Esophagus (tissue), 2 donors: ENCODE results near the gene MIEF2. TPM values are rescaled to one million over a fixed set of nuclear protein-coding genes. Genes with fewer than 3 reads are reported as not detected.

Source experiments
- H3K27ac ChIP-seq, 2 donors: one replicate each; pipeline ENCODE4 v1.5.1; 2013; ENCODE audit warnings: low read depth in 2 of 2, mild to moderate bottlenecking in 2 of 2, inconsistent platforms in 1 of 2, low read length in 1 of 2, moderate library complexity in 1 of 2
- H3K27me3 ChIP-seq, 2 donors: one replicate each; pipeline ENCODE4 v1.6.1; 2013; ENCODE audit warnings: low read length in 2 of 2, control low read depth in 1 of 2, mild to moderate bottlenecking in 1 of 2; ENCODE audit not compliant: insufficient read depth in 2 of 2, control insufficient read depth in 1 of 2
- H3K36me3 ChIP-seq, 2 donors: one replicate each; pipeline ENCODE4 v1.6.1; 2013; ENCODE audit warnings: low read length in 1 of 2; ENCODE audit not compliant: control insufficient read depth in 2 of 2, insufficient read depth in 2 of 2
- H3K4me1 ChIP-seq, 2 donors: one replicate each; pipeline ENCODE4 v1.6.1; 2013; ENCODE audit warnings: low read length in 1 of 2; ENCODE audit not compliant: control insufficient read depth in 2 of 2, insufficient read depth in 2 of 2
- H3K4me3 ChIP-seq, 2 donors: one replicate each; pipeline ENCODE4 v1.5.1; 2013; ENCODE audit warnings: low read length in 2 of 2, mild to moderate bottlenecking in 2 of 2, low read depth in 1 of 2, moderate library complexity in 1 of 2
- H3K9me3 ChIP-seq, 2 donors: one replicate each; pipeline ENCODE4 v1.6.1; 2013; ENCODE audit warnings: mild to moderate bottlenecking in 2 of 2, low read depth in 1 of 2, low read length in 1 of 2, moderate library complexity in 1 of 2; ENCODE audit not compliant: control insufficient read depth in 2 of 2, insufficient read depth in 1 of 2
- WGBS, 2 donors: extraction: QIAGEN DNeasy Blood & Tissue Kit; methylation state at CpG; one replicate each; pipeline ENCODE4 v1.1.7; 2013; 5-methylcytosine and 5-hydroxymethylcytosine counted together
- polyA plus RNA-seq, 2 donors: library from polyadenylated mRNA; stranded (reverse); fragments of 200-250 nt; gene quantifications; one replicate each; pipeline ENCODE4 v1.2.3, GENCODE V29; 2013
- donor health status: healthy with polysubstance abuse.
- donor health status: Bipolar disorder and iron deficiency.

MIEF2 gene
- polyA plus RNA-seq, 2 donors, result 7.6 to 11.4 TPM

DNA sequence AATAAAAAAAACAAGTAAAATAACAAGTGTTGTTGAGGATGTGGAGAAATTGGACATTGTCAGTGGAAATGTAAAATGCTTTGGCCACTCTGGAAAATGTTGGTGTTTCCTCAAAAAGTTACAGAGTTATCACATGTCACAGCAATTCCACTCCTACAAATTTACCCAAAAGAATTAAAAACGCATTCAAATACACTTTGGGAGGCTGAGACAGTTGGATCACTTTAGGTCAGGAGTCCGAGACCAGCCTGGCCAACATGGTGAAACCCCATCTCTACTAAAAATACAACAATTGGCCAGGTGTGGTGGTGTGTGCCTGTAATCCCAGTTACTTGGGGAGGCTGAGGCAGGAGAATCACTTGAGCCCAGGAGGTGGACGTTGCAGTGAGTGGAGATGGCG, 48.7 kb downstream of the MIEF2 start:
- no peak overlapping the region for H3K27ac ChIP-seq
- H3K27me3 ChIP-seq, result no peaks in the 10 kb centered on the region
- no peak overlapping the region for H3K4me3 ChIP-seq
- 95 to 98% methylated on average over 4 of the region's 4 CpGs for WGBS, 2 donors
- H3K4me1 ChIP-seq, result peaks cover 0 to 3% of the 10 kb centered on the region in 2 donors
- H3K36me3 ChIP-seq, result peaks cover 8 to 15% of the 10 kb centered on the region in 2 donors
- no peaks in the 10 kb centered on the region for H3K9me3 ChIP-seq

DNA sequence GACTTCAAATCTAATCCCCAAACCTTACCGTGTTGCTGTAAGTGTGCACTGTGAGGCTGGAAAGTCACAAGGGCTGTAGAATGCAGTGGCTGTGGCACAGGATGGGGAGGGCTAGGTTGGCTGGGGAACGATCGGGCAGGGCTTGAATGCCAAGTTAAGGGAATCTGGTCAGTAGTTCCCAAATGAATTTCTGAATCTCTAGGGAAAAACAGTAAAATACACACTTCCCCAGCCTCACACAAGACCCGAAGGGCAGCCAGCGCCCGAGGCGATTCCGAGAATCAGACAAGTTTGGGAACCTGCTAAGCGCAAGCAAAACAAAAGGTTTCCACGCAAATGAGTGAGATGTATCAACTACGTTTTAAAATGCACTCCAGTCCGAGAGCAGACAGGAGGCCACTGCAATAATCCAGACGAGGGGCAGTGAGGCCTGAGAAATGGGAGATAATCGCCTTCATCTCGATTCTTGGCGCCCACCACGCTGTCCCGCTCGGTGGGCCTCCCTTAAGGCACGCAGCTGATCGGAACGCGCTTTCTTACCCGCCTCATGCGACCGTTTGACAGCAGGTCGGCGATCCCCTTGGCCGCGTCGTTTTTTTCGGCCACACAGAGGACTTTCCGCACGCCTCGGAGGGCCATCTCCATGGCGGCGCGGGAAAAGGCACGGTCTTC, 53.7 kb downstream of the MIEF2 start:
- peaks cover 0 to 19% of the 10 kb centered on the region in 2 donors for H3K36me3 ChIP-seq
- WGBS, 2 donors, result 0 to 1% methylated on average over 39 of the region's 39 CpGs
- H3K9me3 ChIP-seq, result no peaks in the 10 kb centered on the region
- H3K27me3 ChIP-seq, result no peaks in the 10 kb centered on the region
- peaks cover 13 to 23% of the 10 kb centered on the region in 2 donors for H3K4me1 ChIP-seq
- peak overlapping the region; percentile 76 to 82 for H3K4me3 ChIP-seq
- H3K27ac ChIP-seq, result peak overlapping the region; percentile 95 to 96

DNA sequence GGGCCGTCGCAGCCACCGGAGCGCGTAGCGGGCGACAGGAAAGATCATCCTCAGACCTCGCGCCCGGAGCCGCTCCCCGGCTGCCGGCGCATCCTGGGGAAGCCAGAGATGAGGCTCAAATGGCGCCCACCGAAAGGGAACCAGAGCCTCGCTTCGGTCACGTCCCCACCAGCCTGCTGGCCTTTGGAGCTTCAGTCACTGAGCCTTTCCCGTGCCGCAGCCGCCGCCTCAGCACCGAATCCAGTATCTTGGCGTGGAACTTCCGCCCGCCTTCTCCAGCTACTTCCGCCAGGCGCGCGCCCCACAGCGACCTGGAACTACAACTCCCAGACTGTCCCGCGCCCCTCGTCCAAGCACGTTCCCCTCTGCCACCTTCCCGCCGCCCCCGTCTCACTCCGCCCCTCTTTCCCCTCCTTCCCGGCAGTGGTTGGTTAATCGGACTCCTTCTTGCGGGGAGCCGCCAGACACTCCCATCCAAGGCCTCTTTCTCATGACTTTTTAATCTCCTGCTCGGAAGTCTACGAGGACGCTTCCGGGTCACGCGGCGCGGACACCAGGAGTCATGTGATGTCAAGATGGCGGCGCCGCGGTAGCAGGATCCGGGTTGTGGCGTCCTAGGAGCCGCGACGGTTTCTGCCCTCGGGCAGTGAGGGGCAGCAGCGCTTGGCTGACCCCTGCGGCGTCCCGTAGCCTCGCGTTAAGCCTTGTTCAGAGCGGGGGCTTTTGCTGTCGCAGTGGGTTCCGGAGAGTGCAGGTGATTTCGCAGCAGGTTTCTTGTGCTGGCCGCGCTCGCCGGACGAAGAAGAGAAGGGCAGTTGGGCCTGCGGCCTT, 54.5 kb downstream of the MIEF2 start, which contains the start of the genes SMCR8 and TOP3A:
Gene SMCR8 (plus strand): TSS at position 563 of the 831 bp plus-strand sequence. CDS start 497 bp downstream, outside the sequence.
Gene TOP3A (minus strand): TSS at position 264 of the 831 bp plus-strand sequence. CDS start 216 bp downstream, at position 48.
- Histone ChIP-seq H3K36me3 (peaks cover 0 to 20% of the 10 kb centered on the region in 2 donors), H3K9me3 (no peaks in the 10 kb centered on the region), H3K27ac (peak within 1 kb of the TSS; percentile 95 to 96), H3K4me3 (peak within 1 kb of the TSS; percentile 76 to 82), H3K27me3 (no peaks in the 10 kb centered on the region), H3K4me1 (peaks cover 15 to 25% of the 10 kb centered on the region in 2 donors)
- WGBS, 2 donors, result 0 to 1% methylated on average over 75 to 78 of the region's 78 CpGs

DNA sequence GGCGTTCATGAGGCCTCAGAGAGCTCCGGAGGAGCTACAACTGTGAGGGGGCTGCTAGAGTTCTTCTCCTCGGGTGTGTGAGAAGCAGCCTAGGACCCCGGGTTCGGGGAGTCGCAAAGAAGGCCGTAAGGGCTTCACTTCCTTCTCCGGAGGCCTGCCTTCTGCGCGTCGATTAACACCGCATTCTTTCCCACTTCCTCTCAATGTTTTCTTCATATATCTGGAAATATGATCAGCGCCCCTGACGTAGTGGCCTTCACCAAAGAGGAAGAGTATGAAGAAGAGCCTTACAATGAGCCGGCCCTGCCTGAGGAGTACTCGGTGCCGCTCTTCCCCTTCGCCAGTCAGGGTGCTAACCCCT, 55.1 kb downstream of the MIEF2 start:
- Histone ChIP-seq H3K9me3 (no peaks in the 10 kb centered on the region), H3K4me1 (peaks cover 16 to 26% of the 10 kb centered on the region in 2 donors), H3K27me3 (no peaks in the 10 kb centered on the region), H3K27ac (peak overlapping the region; percentile 95 to 96), H3K4me3 (peak overlapping the region; percentile 76 to 82), H3K36me3 (peaks cover 0 to 23% of the 10 kb centered on the region in 2 donors)
- 6 to 12% methylated on average over 18 of the region's 18 CpGs for WGBS, 2 donors

DNA sequence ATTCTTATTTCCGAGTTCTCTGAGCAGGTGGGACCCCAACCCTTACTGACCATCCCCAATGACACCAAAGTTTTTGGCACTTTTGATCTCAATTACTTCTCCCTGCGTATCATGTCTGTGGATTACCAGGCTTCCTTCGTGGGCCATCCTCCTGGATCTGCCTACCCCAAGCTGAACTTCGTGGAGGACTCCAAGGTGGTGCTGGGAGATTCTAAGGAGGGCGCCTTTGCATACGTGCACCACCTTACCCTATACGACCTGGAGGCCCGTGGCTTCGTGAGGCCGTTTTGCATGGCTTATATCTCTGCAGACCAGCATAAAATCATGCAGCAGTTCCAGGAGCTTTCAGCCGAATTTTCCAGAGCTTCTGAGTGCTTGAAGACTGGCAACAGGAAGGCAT, 55.5 kb downstream of the MIEF2 start:
- Histone ChIP-seq H3K9me3 (no peaks in the 10 kb centered on the region), H3K27me3 (no peaks in the 10 kb centered on the region), H3K4me1 (peaks cover 16 to 26% of the 10 kb centered on the region in 2 donors), H3K4me3 (peak overlapping the region; percentile 76 to 82), H3K36me3 (peaks cover 0 to 25% of the 10 kb centered on the region in 2 donors), H3K27ac (peak overlapping the region; percentile 95 to 96)
- 71 to 76% methylated on average over 11 of the region's 11 CpGs for WGBS, 2 donors

Other genes starting within 250 kb of the MIEF2 start
- gene ATPAF2, start 221.5 kb upstream of the MIEF2 start, polyA plus RNA-seq, result 10 to 100 TPM; 16.2 to 21.0 TPM
- 1 to 10 TPM; 6.2 to 7.5 TPM for gene GID4, start 221.3 kb upstream of the MIEF2 start, polyA plus RNA-seq
- gene DRG2, start 172.7 kb upstream of the MIEF2 start, polyA plus RNA-seq, result 10 to 100 TPM; 29.8 to 35.0 TPM
- gene MYO15A, start 151.9 kb upstream of the MIEF2 start, polyA plus RNA-seq, result under 1 TPM; 0.51 to 0.68 TPM
- gene ALKBH5, start 76.8 kb upstream of the MIEF2 start, polyA plus RNA-seq, result 10 to 100 TPM; 19.4 to 20.4 TPM
- gene LLGL1, start 35.0 kb upstream of the MIEF2 start, polyA plus RNA-seq, result 10 to 100 TPM; 11.4 to 12.5 TPM
- 100 to 1,000 TPM; 218 to 258 TPM for gene FLII, start 1.9 kb upstream of the MIEF2 start, polyA plus RNA-seq
- 10 to 100 TPM in 1 of 2 donors, 1 to 10 TPM in 1; 9.4 to 14.6 TPM for gene TOP3A, start 54.3 kb downstream of the MIEF2 start, polyA plus RNA-seq
- 1 to 10 TPM; 3.2 to 3.6 TPM for gene SMCR8, start 54.6 kb downstream of the MIEF2 start, polyA plus RNA-seq
- gene SHMT1, start 102.9 kb downstream of the MIEF2 start, polyA plus RNA-seq, result 10 to 100 TPM; 70.8 to 73.6 TPM
- gene EVPLL, start 117.1 kb downstream of the MIEF2 start, polyA plus RNA-seq, result 10 to 100 TPM; 14.4 to 21.5 TPM
- 10 to 100 TPM; 13.4 to 28.2 TPM for gene LGALS9C, start 216.1 kb downstream of the MIEF2 start, polyA plus RNA-seq